Measurements from ENCODE around the gene TSKS.
A peak's percentile ranks its signal among the peaks of the same experiment; 100 is the strongest.
"Not testable (repeated sequence)": the region's sequence is repeated elsewhere in the genome, so short reads cannot be mapped to it uniquely, and the experiment has no call there.

Gene TSKS

DNA sequence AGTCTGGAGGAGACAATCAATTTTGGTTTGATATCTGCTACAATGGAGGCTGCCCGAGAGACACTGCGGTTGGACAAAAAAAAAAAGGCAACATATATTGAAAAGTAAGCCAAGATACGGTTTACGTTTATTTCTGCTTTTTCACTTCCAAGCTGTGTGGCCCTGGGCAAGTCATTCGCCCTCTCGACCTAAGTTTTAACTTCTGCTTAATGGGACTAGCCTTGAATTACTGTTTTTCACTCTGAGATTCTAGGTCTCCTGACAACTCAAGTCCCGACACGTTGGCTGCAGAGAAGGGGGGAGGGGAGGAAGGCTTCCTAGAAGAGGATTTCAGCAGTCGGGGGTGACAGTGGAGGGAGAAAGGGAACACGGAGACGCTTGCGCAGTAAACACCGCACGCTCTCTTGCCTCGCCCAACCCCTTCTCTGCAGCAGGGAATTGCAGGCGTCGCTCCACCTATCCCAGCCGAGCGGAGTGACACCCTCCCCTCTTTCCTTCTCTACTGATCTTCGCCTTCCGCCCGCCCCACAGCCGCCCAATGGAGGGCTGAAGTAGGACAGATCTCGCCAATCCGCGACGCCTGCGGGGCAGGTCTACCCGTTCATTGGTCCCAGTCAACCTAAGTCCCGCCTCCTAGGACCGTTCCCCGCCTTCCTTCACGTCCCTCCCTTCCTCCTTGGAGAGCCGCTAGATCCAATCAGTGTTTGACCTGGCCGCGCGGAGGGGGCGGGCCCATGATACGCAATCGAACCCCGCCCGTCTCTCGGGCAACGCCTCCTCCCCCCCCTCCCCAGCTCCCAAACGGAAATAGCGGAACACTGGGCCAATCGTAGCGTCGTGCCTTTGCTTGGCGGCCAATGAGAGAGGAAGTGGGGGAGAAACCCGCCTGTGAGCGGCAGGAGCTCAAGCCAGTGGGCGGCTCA lies 3.2 kb upstream of the TSKS start:
- DNase-seq: peak; percentile 99 to 100

DNA sequence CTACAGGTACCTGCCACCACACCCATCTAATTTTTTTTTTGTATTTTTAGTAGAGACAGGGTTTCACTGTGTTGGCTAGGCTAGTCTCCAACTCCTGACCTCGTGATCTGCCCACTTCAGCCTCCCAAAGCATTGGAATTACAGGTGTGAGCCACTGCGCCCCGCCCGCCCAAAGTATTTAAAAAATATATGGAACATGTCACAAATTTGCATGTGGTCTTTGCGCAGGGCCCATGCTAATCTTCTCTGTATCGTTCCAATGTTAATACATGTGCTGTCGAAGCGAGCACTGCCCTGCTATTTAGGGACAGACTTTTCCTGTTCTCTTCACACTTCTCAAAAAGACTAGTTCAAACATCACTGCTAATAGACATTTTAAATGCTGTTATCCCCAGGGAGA lies 1.2 kb upstream of the TSKS start:
- no peak for DNase-seq

DNA sequence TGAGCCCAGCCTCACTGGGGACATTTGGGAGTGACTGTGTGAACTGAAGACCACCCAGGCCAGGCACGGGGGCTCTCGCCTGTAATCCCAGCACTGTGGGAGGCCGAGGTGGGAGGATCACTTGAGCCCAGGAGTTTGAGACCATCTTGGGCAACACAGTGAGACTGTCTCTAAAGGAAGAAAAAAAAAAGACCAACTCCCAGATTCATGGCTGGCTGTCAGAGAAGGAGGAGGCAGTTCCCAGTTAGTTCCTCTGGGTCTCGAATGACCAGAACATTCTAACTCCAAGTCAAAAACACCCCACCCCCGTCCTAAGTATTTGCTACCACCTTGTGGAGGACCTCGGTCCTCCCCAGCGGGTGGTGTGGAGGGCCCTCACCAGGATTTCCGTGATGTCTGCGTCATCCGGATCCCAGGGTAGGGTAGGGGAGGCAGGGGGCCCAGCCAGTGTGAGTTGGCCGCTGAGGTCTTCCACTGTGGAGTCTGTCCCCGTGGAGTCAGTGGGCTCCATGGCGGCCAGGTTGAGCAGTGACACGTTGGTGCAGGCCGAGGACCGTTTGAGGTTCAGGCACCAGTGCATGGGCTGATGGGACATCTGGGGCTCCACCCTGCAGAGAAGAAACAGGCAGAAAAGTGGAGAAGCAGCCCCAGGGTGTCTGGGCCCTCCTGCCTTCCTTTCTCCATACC lies 1.3 kb downstream of the TSKS start:
- DNase-seq: peak in 1 of 2 donors; percentile 30

DNA sequence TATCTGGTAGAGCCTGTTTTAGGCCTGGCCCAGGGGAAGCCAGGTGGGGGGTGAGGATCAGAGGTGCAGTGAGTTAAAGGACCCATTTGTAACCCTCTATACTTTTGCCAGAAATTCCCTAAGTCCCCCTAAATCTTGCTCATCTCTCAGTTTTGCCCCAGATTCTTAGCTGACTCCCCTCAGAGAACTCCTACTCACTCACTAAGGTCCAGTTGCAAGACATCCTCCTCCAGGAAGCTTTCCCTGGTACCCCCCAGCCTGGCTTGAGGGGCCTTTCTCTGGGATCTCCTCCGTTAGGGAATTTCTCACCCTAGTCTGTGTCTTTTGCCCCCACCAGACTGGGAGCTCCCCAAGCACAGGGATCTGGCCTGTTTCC lies 1.9 kb downstream of the TSKS start:
- DNase-seq: no peak

DNA sequence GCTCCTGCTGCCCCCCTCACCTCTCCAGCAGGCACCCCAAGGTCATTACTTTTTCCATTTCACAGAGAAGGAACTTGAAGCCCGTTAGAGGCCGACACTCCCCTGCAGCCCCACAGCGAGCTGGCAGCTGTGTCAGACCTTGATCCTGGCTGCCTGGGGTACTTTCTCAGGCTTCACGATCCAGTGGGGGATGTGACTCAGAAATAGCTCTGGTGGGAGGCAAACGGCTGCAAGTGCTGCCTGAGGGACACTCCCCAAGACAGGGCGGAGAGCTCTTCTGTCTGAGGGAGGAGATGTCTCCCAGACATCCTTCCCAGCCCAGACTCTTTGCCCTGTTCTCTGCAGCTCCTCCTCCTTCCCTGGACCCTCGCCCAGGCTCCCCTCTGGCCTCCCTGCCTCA lies 4.8 kb downstream of the TSKS start:
- DNase-seq: no peak

DNA sequence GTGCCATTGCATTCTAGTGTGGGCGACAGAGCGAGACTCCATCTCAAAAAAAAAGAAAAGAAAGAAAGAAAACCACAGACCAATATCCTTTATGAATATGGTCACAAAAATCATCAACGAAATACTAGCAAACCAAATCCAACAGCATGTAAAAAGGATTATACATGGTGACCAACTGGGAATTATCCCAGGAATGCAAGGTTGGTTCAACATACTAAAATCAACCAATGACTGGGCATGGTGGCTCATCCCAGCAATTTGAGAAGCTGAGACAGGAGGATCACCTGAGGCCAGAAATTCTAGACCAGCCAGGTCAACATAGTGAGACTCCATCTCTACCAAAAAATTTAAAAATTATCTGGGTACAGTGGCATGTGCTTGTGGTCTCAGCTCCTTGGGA lies 7.2 kb downstream of the TSKS start:
- no peak for DNase-seq

DNA sequence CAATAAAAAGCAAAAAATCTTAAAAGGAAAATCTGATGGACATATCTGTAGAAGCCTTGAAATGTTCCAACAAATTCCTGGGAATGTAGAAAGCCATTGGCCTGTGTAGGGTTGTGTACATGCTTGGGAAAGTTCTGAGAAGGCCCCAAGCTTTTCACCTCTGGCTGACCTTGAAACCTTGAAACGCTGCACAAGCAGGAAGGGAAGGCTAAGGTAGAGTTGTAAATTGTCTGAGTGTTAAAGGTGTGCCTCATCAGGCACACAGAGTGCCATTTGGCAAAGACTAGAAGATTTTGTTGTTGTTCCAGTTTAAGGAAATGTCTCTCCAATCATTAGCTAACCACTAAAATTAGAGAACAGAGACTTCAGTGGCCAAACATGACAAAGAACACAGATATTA lies 10.4 kb downstream of the TSKS start:
- DNase-seq: no peak

DNA sequence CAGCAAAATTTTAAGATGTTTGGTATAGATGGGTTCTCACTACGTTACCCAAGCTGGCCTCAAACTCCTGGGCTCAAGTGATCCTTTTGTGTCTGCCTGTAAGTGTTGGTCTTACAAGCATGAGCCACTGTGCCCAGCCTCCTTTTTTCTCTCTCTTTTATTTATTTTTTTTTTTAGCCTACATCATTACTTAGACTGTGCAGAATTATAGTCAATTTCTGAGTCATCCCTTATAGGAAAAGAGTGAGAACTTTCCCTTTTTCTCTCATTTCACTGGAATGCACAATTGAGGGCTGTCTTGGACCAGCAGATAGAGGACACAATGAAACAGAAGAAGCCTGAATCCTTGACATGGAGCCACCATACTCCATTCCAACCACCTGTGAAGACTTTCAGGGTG lies 13.3 kb downstream of the TSKS start:
- no peak for DNase-seq

DNA sequence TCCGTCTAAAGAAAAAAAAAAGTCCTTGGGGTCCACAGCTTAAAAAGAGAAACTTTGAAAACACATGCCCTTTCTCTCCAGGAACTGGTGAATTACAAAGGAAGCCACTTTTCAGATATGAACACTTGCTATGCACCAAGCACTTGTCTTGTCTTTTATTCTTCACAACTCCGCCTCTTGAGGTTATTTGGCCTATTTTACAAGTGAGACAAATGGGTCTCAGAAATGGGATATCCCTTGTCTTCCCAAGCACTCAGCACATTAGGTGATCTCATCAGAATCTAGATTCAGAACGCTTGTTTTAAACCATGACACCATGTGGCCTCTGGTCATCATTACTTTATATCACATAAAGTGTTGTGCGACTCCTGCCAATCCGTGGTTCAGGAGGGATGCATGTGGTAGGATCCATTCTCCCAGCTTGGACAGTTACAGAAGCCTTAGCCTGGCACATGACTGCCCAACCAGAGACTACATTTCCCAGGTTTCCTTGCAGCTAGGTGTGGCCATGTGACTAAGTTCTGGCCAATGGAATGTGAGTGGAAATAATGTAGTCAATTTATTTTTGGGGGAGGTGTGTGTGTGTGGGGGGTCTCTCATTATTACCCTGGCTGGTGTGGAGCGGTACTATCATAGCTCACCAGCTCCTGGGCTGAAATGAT lies 13.9 kb downstream of the TSKS start:
- DNase-seq: peak in 1 of 2 donors; percentile 28

DNA sequence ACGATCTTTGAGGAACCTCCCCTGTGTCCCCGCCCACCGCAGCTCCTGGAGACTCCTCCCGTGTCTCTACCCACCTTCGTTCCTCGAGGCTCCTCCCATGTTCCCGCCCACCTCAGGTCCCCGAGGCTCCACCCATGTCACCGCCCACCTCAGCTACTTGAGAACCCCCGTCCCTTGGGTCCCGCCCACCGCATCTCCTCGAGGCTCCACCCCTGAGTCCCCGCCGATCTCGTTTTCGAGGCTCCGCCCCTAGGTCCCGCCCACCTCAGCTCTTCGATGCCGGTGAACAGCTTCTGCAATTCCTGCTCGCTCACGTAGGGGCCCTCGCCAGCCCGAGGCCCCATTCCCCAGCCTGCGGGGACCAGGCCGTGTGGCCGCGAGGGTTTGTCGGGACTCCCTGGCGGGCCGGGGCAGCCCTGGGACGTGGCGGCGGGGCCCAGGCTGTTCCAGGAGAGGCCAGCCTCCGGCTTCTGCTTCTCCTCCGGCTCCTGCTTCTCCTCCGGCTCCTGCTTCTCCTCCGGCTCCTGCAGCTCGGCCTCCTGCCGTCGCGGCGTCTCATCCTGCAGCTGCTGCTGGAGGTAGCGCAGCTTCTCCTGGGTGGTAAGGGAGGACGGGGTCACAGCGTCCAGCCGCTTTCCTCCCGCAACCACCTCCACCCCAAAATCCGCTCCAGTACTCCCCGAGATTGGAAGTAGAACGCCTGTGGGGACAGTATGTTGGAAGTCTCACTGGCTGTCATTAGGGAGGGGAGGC lies 16.7 kb downstream of the TSKS start:
- DNase-seq: peak; percentile 56 to 61

DNA sequence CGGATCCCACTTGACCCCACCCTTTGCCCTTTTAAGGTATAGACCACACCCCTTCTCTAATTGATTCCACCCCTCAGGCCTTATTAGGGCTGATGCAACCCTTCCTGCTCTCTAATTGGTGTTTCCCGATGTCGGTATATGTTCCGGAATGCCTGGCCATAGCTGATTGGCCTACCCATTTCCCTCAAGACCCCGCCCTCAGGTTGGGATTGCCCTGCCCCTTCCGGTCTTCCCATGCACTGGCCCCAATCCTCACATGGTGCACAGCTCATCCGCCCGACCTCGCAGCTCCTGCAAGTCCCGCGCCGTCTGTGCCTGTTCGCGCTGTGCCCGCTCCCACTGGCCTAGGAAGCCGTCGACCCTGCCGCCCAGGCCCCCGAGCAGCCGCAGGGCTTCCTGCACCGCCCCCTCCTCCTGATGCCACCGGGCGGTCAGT lies 18.1 kb downstream of the TSKS start:
- DNase-seq: no peak

DNA sequence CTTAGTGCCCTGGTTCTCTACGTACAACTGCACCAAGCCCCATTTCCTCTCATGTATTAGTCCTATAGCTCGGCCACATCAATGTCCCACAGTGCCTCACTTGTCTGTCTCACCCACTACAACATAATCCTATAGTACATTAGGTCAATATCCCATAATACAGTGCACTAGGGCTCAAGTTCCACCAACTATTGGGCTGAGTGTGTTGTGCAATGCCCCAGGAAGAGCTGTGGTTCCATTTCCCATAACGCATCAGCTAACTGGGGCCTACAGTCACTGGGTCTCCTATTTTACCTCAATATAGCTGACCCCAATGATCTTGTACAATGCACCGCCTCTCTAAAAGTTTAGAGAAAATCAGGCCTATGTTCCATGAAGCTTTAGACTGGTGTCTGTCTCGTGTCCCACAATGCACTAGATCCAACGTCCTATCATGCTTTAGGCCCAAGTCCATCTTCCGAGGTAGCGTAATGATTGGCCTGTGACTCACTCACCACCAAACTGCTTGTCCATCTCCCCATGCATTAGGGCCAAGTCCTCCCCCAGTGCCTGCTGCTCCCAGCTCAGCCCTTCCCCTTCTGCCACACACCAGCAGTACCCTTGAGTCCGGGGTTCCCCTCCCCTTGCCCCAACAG lies 21.8 kb downstream of the TSKS start:
- DNase-seq: no peak

DNA sequence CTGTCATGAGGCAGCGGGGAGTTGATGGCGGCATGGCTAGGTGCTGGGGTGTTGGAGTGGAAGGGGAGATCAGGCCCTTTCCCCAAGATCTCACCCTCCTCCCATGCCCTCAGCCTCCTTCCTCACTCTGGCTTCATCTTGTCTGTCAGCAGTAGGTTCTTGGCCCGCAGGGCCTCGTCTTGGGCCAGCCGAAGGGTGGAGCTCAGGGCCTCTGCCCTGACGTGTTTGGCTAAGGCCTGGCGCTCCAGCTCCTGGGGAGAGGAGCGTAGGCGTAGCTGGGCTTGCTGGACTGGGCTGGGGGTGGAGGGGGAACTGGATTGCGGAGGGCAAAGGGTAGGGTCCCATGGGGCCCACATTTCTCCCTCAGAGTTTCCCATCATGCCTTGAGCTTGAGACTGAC lies 23.2 kb downstream of the TSKS start:
- no peak for DNase-seq

DNA sequence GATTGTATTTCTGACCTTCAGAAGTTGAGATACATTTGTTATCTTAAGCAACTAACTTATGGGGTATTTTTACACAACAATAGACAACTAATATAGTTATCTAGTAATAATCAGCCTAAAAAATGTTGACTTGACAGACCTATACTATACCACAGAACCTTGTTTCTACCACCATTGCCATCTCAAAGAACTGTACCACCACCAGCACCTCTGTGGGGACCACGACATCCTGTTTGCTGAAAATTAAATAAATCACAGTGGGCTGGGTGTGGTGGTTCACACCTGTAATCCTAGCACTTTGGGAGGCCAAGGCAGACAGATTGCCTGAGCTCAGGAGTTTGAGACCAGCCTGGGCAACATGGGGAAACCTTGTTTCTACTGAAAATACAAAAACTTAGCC lies 24.0 kb downstream of the TSKS start:
- DNase-seq: no peak

DNA sequence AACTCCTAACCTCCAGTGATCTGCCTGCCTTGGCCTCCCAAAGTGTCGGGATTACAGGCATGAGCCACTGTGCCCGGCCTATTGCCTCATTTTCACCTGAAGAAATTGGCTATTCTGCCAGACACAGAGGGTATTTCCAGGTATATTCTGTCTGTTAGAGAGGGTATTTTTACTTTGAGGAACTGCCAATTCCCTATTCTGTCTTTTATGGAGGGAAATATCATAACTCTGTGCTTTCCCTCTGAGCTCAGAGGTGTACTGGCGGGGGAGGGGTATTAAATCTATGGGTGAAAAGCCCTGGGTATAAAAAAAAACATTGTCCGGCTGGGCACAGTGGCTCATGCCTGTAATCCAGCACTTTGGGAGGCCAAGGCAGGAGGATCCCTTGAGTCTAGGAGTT lies 24.8 kb downstream of the TSKS start:
- peak; percentile 54 to 75 for DNase-seq

DNA sequence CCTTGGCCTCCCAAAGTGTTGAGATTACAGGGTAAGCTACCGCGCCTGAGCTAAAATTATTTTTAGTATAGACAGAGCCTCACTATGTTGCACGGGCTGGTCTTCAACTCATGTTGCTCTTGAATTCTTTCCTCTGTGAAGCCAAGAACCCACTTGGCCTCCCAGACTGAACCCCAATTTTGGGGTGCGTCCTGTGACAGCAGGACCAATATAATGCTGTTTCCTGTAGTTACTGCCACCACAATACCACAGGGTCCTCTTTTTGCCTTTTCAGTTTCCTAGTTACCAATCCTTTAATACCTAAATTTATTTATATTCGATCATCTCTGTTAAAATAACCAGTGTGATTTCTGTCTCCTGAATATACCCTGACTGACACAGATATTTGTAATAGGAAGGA lies 32.9 kb downstream of the TSKS start:
- DNase-seq: no peak

DNA sequence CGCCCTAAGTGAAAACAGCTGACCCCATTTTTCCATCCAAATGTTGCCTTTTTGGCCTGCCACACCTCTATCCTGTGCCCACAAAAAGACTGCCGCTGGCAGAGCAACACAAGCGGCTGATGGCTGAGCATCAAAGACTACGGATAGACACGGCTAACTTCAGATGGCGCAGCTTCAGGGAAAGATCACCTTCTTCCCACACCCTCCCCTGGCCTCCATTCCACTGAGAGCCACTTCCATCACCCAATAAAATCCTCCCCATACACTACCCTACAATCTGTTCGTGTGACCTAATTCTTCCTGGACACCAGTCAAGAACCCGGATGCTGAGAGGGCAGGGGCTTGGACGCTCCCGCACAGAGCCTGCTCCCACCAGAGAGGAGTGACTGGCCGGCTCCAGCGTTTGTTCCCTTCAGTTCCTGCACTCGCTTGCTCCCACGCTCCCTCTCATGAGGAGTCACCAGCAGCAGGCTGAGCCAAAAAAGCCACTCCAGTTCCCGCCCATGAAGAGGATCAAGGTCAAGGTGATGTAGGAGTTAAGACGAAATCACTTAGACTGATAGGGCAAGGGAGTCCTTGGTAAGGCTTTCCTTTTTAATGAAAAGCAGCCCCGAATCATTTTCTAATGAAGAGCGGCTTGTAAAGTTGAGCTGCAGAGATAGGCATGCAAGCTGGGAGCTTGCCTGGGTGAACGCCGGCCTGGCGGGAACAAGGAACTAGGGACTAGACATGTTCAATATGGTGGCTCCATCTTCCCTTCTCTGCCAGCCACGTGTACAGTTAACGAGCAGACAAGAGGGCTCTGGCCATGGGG lies 35.7 kb downstream of the TSKS start:
- no peak for DNase-seq

DNA sequence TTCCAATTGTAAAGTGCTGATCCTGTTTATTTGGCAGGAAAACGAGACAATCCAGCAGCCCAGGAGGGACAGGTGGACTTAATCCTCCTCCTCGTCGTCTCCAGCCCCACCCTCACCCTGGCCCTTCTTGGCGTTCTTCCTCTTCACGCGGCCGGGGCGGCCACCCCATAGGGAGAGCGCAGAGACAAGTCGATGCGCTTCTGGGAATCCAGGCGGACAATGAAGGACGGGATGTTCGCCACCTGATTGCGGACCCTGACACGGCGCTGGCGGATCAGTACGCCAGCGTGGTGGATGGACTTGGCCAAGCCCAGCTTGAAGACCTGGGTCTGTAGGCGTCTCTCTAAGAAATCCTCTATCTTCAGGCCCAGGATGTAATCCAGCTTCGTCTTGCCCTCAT lies 43.7 kb downstream of the TSKS start:
- DNase-seq: not testable (repeated sequence)

DNA sequence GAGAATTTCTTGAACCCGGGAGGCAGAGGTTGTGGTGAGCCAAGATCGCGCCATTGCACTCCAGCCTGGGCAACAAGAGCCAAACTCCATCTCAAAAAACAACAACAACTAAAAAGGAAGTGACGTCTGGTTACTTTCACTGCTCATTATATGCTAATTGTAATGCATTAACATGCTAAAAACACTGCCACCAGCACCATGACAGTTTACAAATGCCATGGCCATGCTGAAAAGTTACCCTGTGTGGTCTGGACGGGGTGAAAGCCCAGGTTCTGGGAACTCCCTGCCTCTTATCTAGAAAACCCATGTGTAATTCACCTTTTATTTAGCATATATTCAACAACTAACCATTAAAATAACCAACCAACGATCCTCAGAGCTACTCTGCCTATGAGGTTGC lies 44.1 kb downstream of the TSKS start:
- no peak for DNase-seq

DNA sequence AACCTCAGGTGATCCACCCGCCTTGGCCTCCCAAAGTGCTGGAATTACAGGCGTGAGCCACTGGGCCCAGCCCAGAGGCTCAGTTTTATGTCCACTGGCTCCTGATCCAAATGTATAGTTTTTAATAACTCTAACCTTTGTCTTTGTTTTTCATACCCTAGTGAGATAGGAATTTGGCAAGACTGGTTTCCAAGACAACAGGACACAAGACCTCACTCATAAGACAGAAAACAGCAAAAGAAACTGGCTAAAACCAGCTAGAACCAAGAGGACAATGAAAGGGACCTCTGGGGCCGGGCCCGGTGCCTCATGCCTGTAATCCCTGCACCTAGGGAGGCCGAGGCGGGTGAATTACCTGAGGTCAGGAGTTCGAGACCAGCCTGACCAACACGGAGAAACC lies 44.6 kb downstream of the TSKS start:
- DNase-seq: no peak

DNA sequence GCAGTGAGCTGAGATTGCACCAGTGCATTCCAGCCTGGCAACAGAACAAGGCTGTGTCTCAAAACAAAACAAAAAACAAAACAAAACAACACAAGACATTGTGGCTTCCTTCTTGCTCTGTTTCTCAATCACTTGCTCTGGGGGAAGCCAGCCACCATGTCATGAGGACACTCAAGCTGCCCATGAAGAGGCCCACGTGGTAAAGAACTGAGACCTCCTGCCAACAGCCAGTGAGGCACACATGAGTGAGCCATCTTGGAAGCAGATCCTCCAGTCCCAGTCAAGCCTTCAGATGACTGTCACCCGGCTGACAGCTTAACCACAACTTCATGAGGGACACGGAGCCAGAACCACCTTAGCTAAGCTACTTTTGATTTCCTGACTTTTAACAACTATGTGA lies 47.0 kb downstream of the TSKS start:
- DNase-seq: peak; percentile 16 to 57

Data from inflammatory macrophage treated with lipopolysaccharide for 1 hour (primary cell).